ENCODE measurements around the gene ANKFN1.

The ANKFN1 gene

GRCh38 chr17:56471696-56472095 lies 318.4 kb downstream of the ANKFN1 start:
- TF ChIP-seq CTCF (conservative IDR thresholded peaks at IDR 0.05; ENCODE audit: low read length) (no peak), EZH2phosphoT487 (IDR thresholded peaks at IDR 0.05; ENCODE audit: borderline replicate concordance) (no peak)
- H3K4me3 ChIP-seq (ENCODE audit: low read length, poor library complexity, severe bottlenecking), result no peak overlapping the region
- H2AFZ ChIP-seq (ENCODE audit: low read length), result no peak overlapping the region
- no peaks in the 10 kb centered on the region for H3K79me2 ChIP-seq (ENCODE audit: insufficient read depth, low read length)
- H3K9me3 ChIP-seq (ENCODE audit: insufficient read depth, low read depth, low read length), result no peaks in the 10 kb centered on the region
- H3K9me2 ChIP-seq (replicated peaks; ENCODE audit: low read depth, low read length), result no peaks in the 10 kb centered on the region
- no peak overlapping the region for H3K9ac ChIP-seq (ENCODE audit: low read depth, low read length, poor library complexity, severe bottlenecking)
- no peaks in the 10 kb centered on the region for H3F3A ChIP-seq (ENCODE audit: low read depth)
- H3K36me3 ChIP-seq (ENCODE audit: insufficient read depth, low read length), result no peaks in the 10 kb centered on the region
- H3K4me2 ChIP-seq (ENCODE audit: low read depth, low read length, poor library complexity, severe bottlenecking), result no peak overlapping the region
- no peaks in the 10 kb centered on the region for H3K4me1 ChIP-seq (ENCODE audit: insufficient read depth, low read length, poor library complexity, severe bottlenecking)
- no peaks in the 10 kb centered on the region for H3K27me3 ChIP-seq (ENCODE audit: insufficient read depth, low read length, poor library complexity, severe bottlenecking)
- no peaks in the 10 kb centered on the region for H4K20me1 ChIP-seq (ENCODE audit: insufficient read depth, low read length, poor library complexity, severe bottlenecking)

DNA sequence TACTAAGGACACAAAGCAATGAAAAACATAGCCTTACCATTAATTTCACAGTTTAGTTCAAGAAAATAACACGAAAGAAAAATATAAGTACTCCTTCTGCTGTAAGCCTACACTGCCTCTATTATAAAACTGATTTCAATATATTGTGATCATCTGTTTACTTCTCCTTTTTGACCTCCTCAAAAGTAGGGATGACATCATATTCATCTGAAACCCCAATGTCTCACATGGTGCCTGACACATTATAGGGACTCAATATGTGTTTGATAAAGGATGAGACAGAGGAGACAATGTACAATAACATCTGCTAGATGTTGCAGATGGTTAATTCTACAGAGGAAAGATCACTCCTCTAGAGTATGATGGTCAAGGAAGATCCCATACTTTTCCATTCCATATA lies 321.8 kb downstream of the ANKFN1 start:
- H3K4me2 ChIP-seq (ENCODE audit: low read depth, low read length, poor library complexity, severe bottlenecking), result no peak overlapping the region
- no peak overlapping the region for H3K9ac ChIP-seq (ENCODE audit: low read depth, low read length, poor library complexity, severe bottlenecking)
- no peaks in the 10 kb centered on the region for H3K36me3 ChIP-seq (ENCODE audit: insufficient read depth, low read length)
- TF ChIP-seq EZH2phosphoT487 (IDR thresholded peaks at IDR 0.05; ENCODE audit: borderline replicate concordance) (no peak), CTCF (conservative IDR thresholded peaks at IDR 0.05; ENCODE audit: low read length) (no peak)
- H3F3A ChIP-seq (ENCODE audit: low read depth), result no peaks in the 10 kb centered on the region
- no peaks in the 10 kb centered on the region for H4K20me1 ChIP-seq (ENCODE audit: insufficient read depth, low read length, poor library complexity, severe bottlenecking)
- no peak overlapping the region for H3K4me3 ChIP-seq (ENCODE audit: low read length, poor library complexity, severe bottlenecking)
- no peaks in the 10 kb centered on the region for H3K79me2 ChIP-seq (ENCODE audit: insufficient read depth, low read length)
- no peaks in the 10 kb centered on the region for H3K27me3 ChIP-seq (ENCODE audit: insufficient read depth, low read length, poor library complexity, severe bottlenecking)
- H3K9me3 ChIP-seq (ENCODE audit: insufficient read depth, low read depth, low read length), result no peaks in the 10 kb centered on the region
- no peaks in the 10 kb centered on the region for H3K4me1 ChIP-seq (ENCODE audit: insufficient read depth, low read length, poor library complexity, severe bottlenecking)
- H3K9me2 ChIP-seq (replicated peaks; ENCODE audit: low read depth, low read length), result no peaks in the 10 kb centered on the region
- H2AFZ ChIP-seq (ENCODE audit: low read length), result no peak overlapping the region

DNA sequence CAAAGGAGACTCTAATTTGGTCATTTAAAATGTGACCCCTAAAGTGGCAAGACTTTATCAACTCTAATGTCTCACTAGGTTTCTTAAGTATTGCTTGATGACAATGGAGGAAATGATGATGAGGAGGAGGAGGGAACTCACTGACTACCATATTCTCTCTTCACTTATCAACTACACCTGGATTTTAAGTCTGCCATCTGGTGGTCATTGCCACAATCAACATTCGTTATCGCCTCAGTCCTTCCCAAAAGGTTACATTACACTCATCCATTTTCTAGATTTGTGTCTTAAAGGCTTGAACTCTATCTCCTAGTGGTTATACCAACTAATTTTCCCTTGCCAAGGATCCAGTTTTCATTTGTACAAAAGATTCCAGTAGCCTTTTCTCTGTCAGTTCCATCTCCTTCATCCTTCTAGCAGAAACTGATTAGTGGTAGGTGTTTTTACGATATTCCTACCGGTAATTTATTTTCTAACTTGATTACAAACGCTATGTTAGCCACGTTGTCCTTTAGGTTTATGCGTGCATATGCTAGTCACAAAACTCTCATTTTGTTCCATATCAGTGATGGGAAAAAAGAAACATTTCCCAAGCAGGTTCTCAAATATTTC lies 325.7 kb downstream of the ANKFN1 start:
- Histone ChIP-seq H3K4me2 (ENCODE audit: low read depth, low read length, poor library complexity, severe bottlenecking) (no peak overlapping the region), H3K4me1 (ENCODE audit: insufficient read depth, low read length, poor library complexity, severe bottlenecking) (no peaks in the 10 kb centered on the region), H3K79me2 (ENCODE audit: insufficient read depth, low read length) (no peaks in the 10 kb centered on the region), H3K27me3 (ENCODE audit: insufficient read depth, low read length, poor library complexity, severe bottlenecking) (no peaks in the 10 kb centered on the region), H3K9me3 (ENCODE audit: insufficient read depth, low read depth, low read length) (no peaks in the 10 kb centered on the region), H3K36me3 (ENCODE audit: insufficient read depth, low read length) (no peaks in the 10 kb centered on the region), H3K4me3 (ENCODE audit: low read length, poor library complexity, severe bottlenecking) (no peak overlapping the region), H4K20me1 (ENCODE audit: insufficient read depth, low read length, poor library complexity, severe bottlenecking) (no peaks in the 10 kb centered on the region), H3F3A (ENCODE audit: low read depth) (no peaks in the 10 kb centered on the region), H2AFZ (ENCODE audit: low read length) (no peak overlapping the region), H3K9me2 (replicated peaks; ENCODE audit: low read depth, low read length) (no peaks in the 10 kb centered on the region), H3K9ac (ENCODE audit: low read depth, low read length, poor library complexity, severe bottlenecking) (no peak overlapping the region)
- TF ChIP-seq CTCF (conservative IDR thresholded peaks at IDR 0.05; ENCODE audit: low read length), result peak; percentile 79
- no peak for TF ChIP-seq EZH2phosphoT487 (IDR thresholded peaks at IDR 0.05; ENCODE audit: borderline replicate concordance)

Data from Loucy (cell line).